ENCODE results near the gene INTS11. TPM values are rescaled to one million over a fixed set of nuclear protein-coding genes. Genes with fewer than 3 reads are reported as not detected.

Gene INTS11
- total and polyA plus RNA-seq, 9 of the 15 experiments (the other 6 are each of a cell fraction or from before 2014, with no cell fraction given) = 3.6 to 183 (median 110) TPM

- TF ChIP-seq, protein P1, sequence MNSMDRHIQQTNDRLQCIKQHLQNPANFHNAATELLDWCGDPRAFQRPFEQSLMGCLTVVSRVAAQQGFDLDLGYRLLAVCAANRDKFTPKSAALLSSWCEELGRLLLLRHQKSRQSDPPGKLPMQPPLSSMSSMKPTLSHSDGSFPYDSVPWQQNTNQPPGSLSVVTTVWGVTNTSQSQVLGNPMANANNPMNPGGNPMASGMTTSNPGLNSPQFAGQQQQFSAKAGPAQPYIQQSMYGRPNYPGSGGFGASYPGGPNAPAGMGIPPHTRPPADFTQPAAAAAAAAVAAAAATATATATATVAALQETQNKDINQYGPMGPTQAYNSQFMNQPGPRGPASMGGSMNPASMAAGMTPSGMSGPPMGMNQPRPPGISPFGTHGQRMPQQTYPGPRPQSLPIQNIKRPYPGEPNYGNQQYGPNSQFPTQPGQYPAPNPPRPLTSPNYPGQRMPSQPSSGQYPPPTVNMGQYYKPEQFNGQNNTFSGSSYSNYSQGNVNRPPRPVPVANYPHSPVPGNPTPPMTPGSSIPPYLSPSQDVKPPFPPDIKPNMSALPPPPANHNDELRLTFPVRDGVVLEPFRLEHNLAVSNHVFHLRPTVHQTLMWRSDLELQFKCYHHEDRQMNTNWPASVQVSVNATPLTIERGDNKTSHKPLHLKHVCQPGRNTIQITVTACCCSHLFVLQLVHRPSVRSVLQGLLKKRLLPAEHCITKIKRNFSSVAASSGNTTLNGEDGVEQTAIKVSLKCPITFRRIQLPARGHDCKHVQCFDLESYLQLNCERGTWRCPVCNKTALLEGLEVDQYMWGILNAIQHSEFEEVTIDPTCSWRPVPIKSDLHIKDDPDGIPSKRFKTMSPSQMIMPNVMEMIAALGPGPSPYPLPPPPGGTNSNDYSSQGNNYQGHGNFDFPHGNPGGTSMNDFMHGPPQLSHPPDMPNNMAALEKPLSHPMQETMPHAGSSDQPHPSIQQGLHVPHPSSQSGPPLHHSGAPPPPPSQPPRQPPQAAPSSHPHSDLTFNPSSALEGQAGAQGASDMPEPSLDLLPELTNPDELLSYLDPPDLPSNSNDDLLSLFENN (IDR thresholded peaks at IDR 0.05; ENCODE audit: low read depth in 2 of 2, low read length in 2 of 2) = no peak
- TF ChIP-seq MED1 (CRISPR knock-in tag; IDR thresholded peaks at IDR 0.05; ENCODE audit: borderline replicate concordance) = no peak
- no peak for TF ChIP-seq GABPB2 (CRISPR knock-in tag; conservative IDR thresholded peaks at IDR 0.05)
- TF ChIP-seq SAFB2 (IDR thresholded peaks at IDR 0.05; ENCODE audit: borderline replicate concordance, low read depth, low read length, severe bottlenecking) = no peak
- peak; percentile 50 for TF ChIP-seq POLR2A (conservative IDR thresholded peaks at IDR 0.05)
- peak in 1 of 2 experiments; percentile 72; a peak in 2 of 4 replicates for TF ChIP-seq FOXA3 (CRISPR knock-in tag; conservative IDR thresholded peaks at IDR 0.05 in 1 of 2, IDR thresholded peaks at IDR 0.05 in 1 of 2)
- TF ChIP-seq PATZ1 (CRISPR knock-in tag; IDR thresholded peaks at IDR 0.05; ENCODE audit: borderline replicate concordance) = no peak
- no peak for TF ChIP-seq MECOM (CRISPR knock-in tag; IDR thresholded peaks at IDR 0.05)
- no peak for TF ChIP-seq NFIC (IDR thresholded peaks at IDR 0.05)
- TF ChIP-seq TRIM25 (IDR thresholded peaks at IDR 0.05; ENCODE audit: borderline replicate concordance) = no peak
- no peak for TF ChIP-seq MEIS2 (IDR thresholded peaks at IDR 0.05; ENCODE audit: partially characterized antibody)
- no peak for TF ChIP-seq SRSF3 (IDR thresholded peaks at IDR 0.05; ENCODE audit: insufficient read depth, low read length)
- TF ChIP-seq ZFP30 (CRISPR knock-in tag; IDR thresholded peaks at IDR 0.05; ENCODE audit: borderline replicate concordance) = no peak
- TF ChIP-seq MCM2 (IDR thresholded peaks at IDR 0.05; ENCODE audit: low read depth) = no peak
- no peak for TF ChIP-seq NR2C2 (CRISPR knock-in tag; IDR thresholded peaks at IDR 0.05)
- peak; percentile 40; the same call in 1 of the 2 replicates for TF ChIP-seq NR2C2 (tag; IDR thresholded peaks at IDR 0.05)
- TF ChIP-seq RHOXF2B (CRISPR knock-in tag; conservative IDR thresholded peaks at IDR 0.05) = no peak
- TF ChIP-seq ZNF584 (CRISPR knock-in tag; IDR thresholded peaks at IDR 0.05; ENCODE audit: low read depth) = no peak
These were observed 23.4 kb upstream of the INTS11 start (continued) for GRCh38 chr1:1347663-1348419.

Data from K562 (cell line).